Ectodermal cell (in vitro differentiated cells): ENCODE measurements around the gene VWA3A.
"Not testable (repeated sequence)": the region's sequence is repeated elsewhere in the genome, so short reads cannot be mapped to it uniquely, and the experiment has no call there.

Experiments used
- H3K27ac ChIP-seq: 2 replicates; pipeline ENCODE4 v1.7.0; 2013; ENCODE audit warnings: mild to moderate bottlenecking, low read depth, low read length; ENCODE audit not compliant: insufficient read depth, poor library complexity, severe bottlenecking
- H3K27me3 ChIP-seq: 2 replicates; pipeline ENCODE4 v1.7.0; 2013; ENCODE audit warnings: mild to moderate bottlenecking, low read length; ENCODE audit not compliant: insufficient read depth, control insufficient read depth, poor library complexity, severe bottlenecking
- H3K36me3 ChIP-seq: one replicate; pipeline ENCODE4 v1.7.0; 2013; ENCODE audit warnings: low read length; ENCODE audit not compliant: control insufficient read depth, insufficient read depth
- H3K4me1 ChIP-seq: one replicate; pipeline ENCODE4 v1.7.0; 2013; ENCODE audit warnings: low read length; ENCODE audit not compliant: control insufficient read depth, insufficient read depth
- H3K4me3 ChIP-seq: 2 replicates; pipeline ENCODE4 v1.7.0; 2013; ENCODE audit warnings: low read depth, low read length, control low read depth; ENCODE audit not compliant: insufficient read depth
- H3K9me3 ChIP-seq: 2 replicates; pipeline ENCODE4 v1.7.0; 2013; ENCODE audit warnings: mild to moderate bottlenecking, low read length, moderate library complexity; ENCODE audit not compliant: control insufficient read depth
- WGBS, 2 experiments: methylation state at CpG; one replicate each; pipeline ENCODE4 v1.1.7; 2013; ENCODE audit warnings: missing lambda C conversion rate in 2 of 2; 5-methylcytosine and 5-hydroxymethylcytosine counted together

VWA3A gene

DNA sequence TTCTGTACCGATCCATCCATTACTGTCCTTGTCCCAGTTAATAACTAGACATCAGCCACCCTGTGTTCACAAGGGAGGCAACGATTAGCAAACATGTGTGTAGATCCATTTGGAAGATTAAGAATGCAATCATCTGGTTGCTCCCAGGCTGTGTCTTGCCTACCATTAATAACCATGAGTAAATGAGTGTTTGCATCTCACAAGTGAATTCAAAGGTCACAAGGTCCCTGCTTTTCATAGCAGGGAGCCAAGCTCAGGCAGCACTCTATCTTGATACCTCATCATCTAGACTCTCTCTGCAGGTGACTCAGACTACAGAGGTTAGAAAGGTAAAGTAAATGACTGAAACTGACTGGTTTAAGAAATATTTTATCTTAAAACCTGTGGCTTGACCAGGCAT is 25.3 kb downstream of the VWA3A start:
- H3K9me3 ChIP-seq = no peaks in the 10 kb centered on the region
- no peaks in the 10 kb centered on the region for H3K27me3 ChIP-seq
- 90 to 97% methylated on average over 2 of the region's 2 CpGs for WGBS, 2 experiments
- no peak overlapping the region for H3K4me3 ChIP-seq
- H3K36me3 ChIP-seq = no peaks in the 10 kb centered on the region
- H3K27ac ChIP-seq = no peak overlapping the region
- H3K4me1 ChIP-seq = no peaks in the 10 kb centered on the region

DNA sequence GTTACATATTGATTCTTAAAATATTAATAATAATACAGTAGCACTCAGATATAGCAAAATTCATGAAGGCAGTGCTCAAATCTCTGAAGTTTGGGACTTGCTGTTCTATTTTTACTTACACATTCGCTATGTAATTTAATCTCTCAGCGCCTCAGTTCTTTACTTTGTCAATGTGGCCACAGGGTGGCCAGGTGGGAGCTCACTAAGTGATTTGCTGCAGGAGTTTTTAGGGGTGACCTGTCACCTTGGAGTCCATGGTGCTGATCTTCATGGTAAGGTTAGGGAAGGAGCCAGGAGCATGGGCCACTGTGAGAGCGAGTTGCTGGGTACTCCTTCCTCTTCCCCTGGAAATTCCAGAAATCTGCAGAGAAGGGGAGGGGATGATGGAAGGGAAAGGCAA is 28.1 kb downstream of the VWA3A start:
- no peaks in the 10 kb centered on the region for H3K36me3 ChIP-seq
- no peak overlapping the region for H3K4me3 ChIP-seq
- H3K27ac ChIP-seq = no peak overlapping the region
- no peaks in the 10 kb centered on the region for H3K9me3 ChIP-seq
- no peaks in the 10 kb centered on the region for H3K4me1 ChIP-seq
- 88% methylated on average over 3 of the region's 3 CpGs for WGBS, 2 experiments
- no peaks in the 10 kb centered on the region for H3K27me3 ChIP-seq

DNA sequence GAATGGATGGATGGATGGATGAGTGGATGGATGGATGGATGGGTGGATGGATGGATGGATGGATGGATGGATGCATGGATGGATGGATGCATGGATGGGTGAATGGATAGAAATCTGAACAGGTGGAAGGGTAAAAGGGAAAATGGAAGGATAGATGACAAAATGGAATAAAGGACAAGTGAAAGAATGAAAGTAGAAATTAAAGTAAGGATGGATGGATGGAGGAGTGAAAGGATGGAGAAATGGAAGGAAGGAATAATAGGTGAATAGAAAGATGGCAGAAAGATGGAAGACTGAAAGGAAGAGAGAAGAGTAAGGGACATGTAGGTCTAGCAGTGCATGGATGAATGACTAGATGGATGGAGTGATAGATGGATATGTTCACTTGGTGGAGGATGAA is 29.9 kb downstream of the VWA3A start:
- Histone ChIP-seq H3K27ac (no peak overlapping the region), H3K36me3 (no peaks in the 10 kb centered on the region), H3K4me1 (no peaks in the 10 kb centered on the region), H3K9me3 (no peaks in the 10 kb centered on the region), H3K4me3 (no peak overlapping the region), H3K27me3 (no peaks in the 10 kb centered on the region)

DNA sequence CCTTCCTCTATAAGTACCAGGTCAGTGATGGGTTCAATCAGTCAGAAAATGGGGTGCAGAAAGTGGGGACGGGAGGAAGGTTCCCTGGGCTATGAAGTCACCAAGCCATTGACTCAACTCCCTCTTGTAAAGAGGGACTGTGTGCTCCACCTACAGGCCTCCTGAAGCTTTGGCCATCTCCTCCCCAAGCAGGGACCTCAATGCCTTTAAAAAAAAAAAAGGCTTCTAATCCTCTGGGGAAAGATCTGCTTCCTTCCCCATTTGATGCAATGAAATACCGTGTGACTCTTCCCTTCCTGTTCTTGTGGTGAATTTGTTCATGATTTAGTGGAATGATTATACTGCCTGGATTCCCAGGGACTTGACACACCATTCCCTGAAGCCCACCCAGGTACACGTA is 30.8 kb downstream of the VWA3A start:
- Histone ChIP-seq H3K27me3 (no peaks in the 10 kb centered on the region), H3K36me3 (no peaks in the 10 kb centered on the region), H3K4me1 (no peaks in the 10 kb centered on the region), H3K9me3 (no peaks in the 10 kb centered on the region), H3K4me3 (no peak overlapping the region), H3K27ac (no peak overlapping the region)
- 77 to 79% methylated on average over 3 of the region's 3 CpGs for WGBS, 2 experiments

DNA sequence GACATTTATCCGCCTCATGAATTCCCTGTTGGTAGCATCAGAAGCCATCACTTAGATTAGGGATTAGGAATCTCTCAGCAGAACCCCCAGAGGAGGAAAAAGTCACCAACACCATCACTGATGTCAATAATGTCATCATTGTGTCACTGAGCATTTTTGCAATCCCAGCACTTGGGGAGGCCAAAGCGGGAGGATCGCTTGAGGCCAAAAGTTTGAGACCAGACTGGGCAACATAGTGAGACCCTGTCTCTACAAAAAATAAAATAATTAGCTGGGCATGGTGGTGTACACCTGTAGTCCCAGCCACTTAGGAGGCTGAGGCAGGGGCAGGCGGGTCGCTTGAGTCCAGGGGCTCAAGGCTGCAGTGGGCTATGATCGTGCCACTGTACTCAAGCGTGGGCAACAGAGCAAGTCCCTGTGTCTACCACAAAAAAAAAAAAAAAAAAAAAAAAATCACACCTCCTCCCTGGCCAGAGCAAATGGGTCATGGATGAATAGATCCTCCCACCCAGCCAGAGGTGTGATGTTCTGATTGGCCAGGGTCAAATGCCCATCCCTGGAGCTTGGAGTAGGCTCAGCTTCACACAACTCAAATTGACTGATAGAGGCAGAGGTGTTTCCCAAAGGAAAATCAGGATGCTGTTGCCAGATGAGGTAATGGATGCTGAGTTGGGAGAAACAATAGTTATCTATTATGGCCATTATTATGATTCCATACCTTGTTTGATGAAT is 31.6 kb downstream of the VWA3A start:
- WGBS, 2 experiments = 88 to 89% methylated on average over 7 of the region's 7 CpGs
- H3K4me1 ChIP-seq = no peaks in the 10 kb centered on the region
- no peak overlapping the region for H3K4me3 ChIP-seq
- no peaks in the 10 kb centered on the region for H3K36me3 ChIP-seq
- H3K27ac ChIP-seq = no peak overlapping the region
- no peaks in the 10 kb centered on the region for H3K9me3 ChIP-seq
- H3K27me3 ChIP-seq = no peaks in the 10 kb centered on the region

DNA sequence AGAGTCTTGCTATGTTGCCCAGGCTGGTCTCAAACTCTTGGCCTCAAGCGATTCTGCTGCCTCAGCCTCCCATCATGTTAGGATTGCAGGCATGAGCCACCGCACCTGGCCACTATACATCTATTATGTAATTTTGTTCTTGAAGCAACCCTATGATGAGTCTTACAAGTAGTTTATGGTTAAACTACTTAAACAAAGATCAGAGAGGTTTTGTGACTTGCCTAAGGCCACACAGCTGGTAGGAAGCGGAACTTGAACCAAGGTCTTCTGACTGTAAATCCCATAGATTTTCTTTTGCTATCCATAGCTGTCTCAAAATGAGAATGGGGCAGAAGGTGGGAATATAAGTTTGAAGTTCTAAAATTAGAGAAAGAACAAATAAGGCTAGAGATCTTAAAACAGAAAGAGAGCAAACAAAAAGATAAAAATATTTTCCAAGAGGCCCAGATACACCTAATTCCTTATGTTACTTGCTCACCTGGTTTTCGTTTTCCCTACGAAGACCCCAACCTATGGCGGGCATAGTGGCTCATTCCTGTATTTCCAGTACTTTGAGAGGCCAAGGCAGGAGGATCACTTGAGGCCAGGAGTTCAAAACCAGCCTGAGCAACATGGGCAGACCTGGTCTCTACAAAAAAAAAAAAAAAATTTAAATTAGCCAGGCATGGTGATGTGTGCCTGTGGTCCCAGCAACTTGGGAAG is 32.4 kb downstream of the VWA3A start:
- WGBS, 2 experiments = 85 to 92% methylated on average over 5 of the region's 6 CpGs
- H3K4me1 ChIP-seq = no peaks in the 10 kb centered on the region
- no peak overlapping the region for H3K27ac ChIP-seq
- no peaks in the 10 kb centered on the region for H3K36me3 ChIP-seq
- no peaks in the 10 kb centered on the region for H3K27me3 ChIP-seq
- H3K9me3 ChIP-seq = no peaks in the 10 kb centered on the region
- no peak overlapping the region for H3K4me3 ChIP-seq

DNA sequence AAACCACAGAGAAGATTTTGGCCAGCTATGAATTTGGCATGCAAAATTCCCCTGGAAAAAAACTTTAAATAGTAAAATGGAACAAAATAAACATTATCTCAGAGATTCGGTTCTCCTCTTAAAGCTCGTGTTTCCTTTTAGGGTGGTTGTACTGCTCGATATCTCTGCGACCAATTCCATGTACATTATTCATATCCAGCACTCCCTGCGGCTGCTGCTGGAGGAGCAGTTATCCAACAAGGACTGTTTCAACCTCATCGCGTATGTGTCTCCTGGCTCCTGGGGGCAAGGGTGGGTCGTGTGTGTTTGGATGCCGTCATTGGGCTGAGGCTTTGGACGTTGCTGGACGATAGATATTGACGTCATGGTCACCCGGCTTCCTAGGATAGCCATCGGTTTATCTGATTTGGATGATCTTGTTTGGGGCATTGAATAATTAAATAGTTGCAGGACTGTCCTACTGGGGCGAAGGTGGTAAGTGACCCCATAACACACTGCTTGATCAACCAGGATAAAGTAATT is 33.8 kb downstream of the VWA3A start:
- 94% methylated on average over 15 of the region's 15 CpGs for WGBS, 2 experiments
- no peak overlapping the region for H3K4me3 ChIP-seq
- H3K36me3 ChIP-seq = no peaks in the 10 kb centered on the region
- no peak overlapping the region for H3K27ac ChIP-seq
- no peaks in the 10 kb centered on the region for H3K27me3 ChIP-seq
- H3K9me3 ChIP-seq = no peaks in the 10 kb centered on the region
- H3K4me1 ChIP-seq = no peaks in the 10 kb centered on the region

DNA sequence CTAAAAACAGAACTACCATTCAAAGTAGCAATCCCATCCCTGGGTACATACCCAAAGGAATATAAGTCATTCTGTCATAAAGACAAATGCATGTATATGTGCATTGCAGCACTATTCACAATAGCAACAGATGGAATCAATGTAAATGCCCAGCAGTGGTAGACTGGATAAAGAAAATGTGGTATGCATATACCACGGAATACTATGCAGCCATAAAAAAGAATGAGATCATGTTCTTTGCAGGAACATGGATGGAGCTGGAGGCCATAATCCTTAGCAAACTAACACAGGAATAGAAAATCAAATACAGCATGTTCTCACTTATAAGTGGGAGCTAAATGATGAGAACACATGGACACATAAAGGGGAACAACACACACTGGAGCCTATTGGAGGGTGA is 36.2 kb downstream of the VWA3A start:
- H3K27me3 ChIP-seq, H3K27ac ChIP-seq, H3K4me3 ChIP-seq, H3K36me3 ChIP-seq, H3K9me3 ChIP-seq, H3K4me1 ChIP-seq: not testable (repeated sequence)
- 88 to 91% methylated on average over 1 of the region's 1 CpG for WGBS, 2 experiments

DNA sequence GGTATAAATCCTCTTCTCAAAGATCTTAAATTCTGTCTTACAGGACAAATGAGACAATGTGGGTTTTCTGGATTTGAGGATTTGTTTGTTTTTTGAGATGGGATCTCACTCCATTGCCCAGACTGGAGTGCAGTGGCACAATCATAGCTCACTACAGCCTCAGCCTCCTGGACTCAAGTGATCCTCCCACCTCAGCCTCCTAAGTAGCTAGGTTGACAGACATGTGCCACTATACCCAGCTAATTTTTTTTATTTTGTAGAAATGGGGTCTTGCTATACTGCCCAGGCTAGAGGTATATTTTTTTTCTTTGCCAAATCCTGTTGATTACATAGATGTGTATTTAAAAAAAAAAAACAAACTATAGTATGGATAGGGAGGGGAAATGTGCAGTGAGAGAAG is 38.2 kb downstream of the VWA3A start:
- H3K9me3 ChIP-seq = no peaks in the 10 kb centered on the region
- no peaks in the 10 kb centered on the region for H3K4me1 ChIP-seq
- H3K36me3 ChIP-seq = no peaks in the 10 kb centered on the region
- no peak overlapping the region for H3K4me3 ChIP-seq
- no peak overlapping the region for H3K27ac ChIP-seq
- no peaks in the 10 kb centered on the region for H3K27me3 ChIP-seq

DNA sequence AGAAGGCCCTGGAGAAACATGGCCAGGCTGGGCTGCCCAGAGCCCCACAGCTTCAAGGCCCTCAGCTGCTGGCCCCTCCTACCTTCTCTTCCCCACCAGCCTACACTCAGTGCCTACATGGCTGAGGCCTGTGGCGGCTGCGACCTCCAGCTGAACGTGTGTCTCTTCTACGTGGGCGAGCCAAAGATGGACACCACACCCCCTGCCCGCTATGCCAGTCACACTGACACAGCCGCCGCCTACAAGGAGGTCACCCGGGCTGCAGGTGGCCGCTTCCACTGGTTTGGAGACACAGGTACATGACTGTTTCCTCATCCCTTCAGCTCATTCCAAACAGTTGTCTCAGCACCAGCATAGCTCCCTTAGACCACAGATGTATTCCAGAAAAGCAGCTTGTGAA is 40.5 kb downstream of the VWA3A start:
- Histone ChIP-seq H3K27ac (no peak overlapping the region), H3K36me3 (no peaks in the 10 kb centered on the region), H3K27me3 (no peaks in the 10 kb centered on the region), H3K9me3 (no peaks in the 10 kb centered on the region), H3K4me3 (no peak overlapping the region), H3K4me1 (no peaks in the 10 kb centered on the region)
- 89 to 94% methylated on average over 10 of the region's 10 CpGs for WGBS, 2 experiments
